Pulmonary artery endothelial cell (primary cell): ENCODE data around the gene SYCP2. TPM values are rescaled to one million over a fixed set of nuclear protein-coding genes. Genes with fewer than 3 reads are reported as not detected.

ENCODE experiments used
- DNase-seq: peaks from one replicate; pipeline ENCODE4 v3.0.0-alpha.2; 2011; ENCODE audit warnings: low read depth, low spot score
- total RNA-seq: library from RNA; depleted of rRNA; stranded (reverse); fragments of >200 nt; gene quantifications from 2 replicates; pipeline ENCODE4 v1.2.3, GENCODE V29; 2014

The SYCP2 gene
- total RNA-seq, 1 donor from 2014 or later = 0.33 TPM

- no peak for DNase-seq
These were observed 108.5 kb downstream of the SYCP2 start for GRCh38 chr20:59824711-59825562.

GRCh38 chr20:59823491-59824259 lies 109.8 kb downstream of the SYCP2 start:
- DNase-seq = no peak

GRCh38 chr20:59823030-59823423 lies 110.4 kb downstream of the SYCP2 start:
- no peak for DNase-seq

- DNase-seq = no peak
These were observed 111.0 kb downstream of the SYCP2 start for GRCh38 chr20:59822291-59823029.

GRCh38 chr20:59821788-59822187 lies 111.6 kb downstream of the SYCP2 start:
- no peak for DNase-seq

GRCh38 chr20:59821201-59821600 lies 112.2 kb downstream of the SYCP2 start:
- DNase-seq = no peak

- DNase-seq = no peak
These were observed 113.0 kb downstream of the SYCP2 start for GRCh38 chr20:59820204-59821041.

GRCh38 chr20:59819496-59820203 lies 113.8 kb downstream of the SYCP2 start:
- DNase-seq = no peak

- DNase-seq = no peak
These were observed 114.5 kb downstream of the SYCP2 start for GRCh38 chr20:59818911-59819310.

- DNase-seq = no peak
These were observed 115.4 kb downstream of the SYCP2 start for GRCh38 chr20:59817846-59818615.

GRCh38 chr20:59817406-59817805 lies 116.0 kb downstream of the SYCP2 start:
- DNase-seq = no peak

- no peak for DNase-seq
These were observed 117.2 kb downstream of the SYCP2 start for GRCh38 chr20:59816146-59816738.

- no peak for DNase-seq
These were observed 118.5 kb downstream of the SYCP2 start for GRCh38 chr20:59814840-59815340.

- DNase-seq = no peak
These were observed 119.2 kb downstream of the SYCP2 start for GRCh38 chr20:59813948-59814839.
